NCI-H526 (cell line): ENCODE data around the gene ARHGAP33.
A peak's percentile ranks its signal among the peaks of the same experiment; 100 is the strongest.
"Not testable (repeated sequence)": the region's sequence is repeated elsewhere in the genome, so short reads cannot be mapped to it uniquely, and the experiment has no call there.

Experiments
- DNase-seq, 2 experiments: peaks; one replicate each; lab custom pipeline; 2025; lab: John Stamatoyannopoulos, UW

The ARHGAP33 gene

DNA sequence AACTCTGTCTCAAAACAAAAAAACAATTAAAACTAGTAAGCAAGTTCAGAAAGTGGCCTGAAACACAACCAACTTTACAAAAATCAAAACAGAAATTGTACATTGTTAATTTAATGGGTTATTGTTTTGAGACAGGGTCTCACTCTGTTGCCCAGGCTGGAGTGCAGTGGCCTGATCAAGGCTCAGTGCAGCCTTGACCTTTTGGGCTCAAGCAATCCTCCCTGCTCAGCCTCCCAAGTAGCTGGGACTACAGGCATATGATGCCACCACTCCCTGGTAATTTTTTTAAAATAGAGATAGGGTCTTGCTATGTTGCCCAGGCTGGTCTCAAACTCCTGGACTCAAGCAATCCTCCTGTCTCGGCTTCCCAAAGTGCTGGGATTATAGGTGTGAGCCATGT lies 20.2 kb downstream of the ARHGAP33 start:
- not testable (repeated sequence) for DNase-seq

DNA sequence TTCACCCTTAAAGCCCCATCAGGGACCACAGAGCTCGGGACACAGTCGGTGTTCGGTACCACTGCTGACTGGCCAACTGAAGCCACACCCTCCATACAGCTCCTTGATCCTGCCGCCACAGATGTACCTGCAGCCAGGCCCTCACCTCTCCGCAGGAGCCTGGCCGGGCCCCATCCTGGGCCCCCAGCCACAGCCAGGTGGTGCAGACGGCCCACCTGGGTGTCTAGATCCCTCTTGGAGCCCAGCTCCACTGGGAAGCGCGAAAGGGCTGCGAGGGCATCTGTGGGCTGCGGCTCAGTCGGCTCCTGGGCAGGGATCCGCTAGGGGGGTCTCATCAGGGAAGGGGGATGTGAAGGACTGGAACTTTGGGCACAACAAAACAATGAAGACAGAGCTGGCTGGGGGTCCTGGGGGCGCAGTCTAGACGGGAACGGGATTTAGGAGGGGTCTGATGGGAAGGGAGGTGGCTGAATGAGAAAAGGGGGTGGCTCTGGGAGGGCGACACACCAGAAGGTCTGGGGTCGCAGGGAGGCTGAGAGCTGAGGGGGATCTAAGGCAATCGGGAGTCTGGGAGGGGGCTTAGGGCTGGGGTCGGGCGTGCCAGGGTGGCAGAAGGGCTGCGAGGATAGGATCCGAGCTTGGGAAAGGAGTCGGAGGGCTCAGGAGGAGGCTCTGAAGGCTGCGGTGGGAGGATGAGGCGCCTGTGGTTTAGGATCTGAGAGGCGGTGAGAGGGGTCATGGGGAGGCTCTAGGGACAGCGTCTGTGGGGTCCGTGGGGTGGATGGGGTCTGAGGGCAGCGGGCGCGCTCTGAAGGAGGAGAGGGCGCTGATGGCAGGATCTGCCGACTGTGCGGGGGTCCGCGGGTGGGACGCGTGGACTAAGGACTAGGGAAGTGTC lies 21.5 kb downstream of the ARHGAP33 start:
- DNase-seq, result no peak

DNA sequence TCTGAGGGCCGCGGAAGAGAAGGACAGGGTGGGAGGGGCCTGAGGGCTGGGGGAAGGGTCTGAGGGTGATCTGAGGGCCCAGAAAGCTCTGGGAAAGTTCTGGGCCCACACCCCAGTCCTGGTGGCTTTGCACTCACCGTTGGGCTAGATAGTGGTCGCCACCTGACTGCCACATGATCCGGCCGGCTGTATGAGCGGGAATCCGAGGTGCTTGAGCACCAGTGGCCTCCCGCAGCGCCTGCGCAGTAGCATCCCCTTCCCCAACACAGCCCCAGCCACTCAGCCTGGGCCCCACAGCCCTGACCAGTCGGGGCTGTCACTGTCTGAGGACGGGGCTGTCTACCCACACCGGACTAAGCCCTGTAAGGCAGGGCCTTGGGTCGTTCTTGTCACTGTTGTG lies 22.3 kb downstream of the ARHGAP33 start:
- DNase-seq, result no peak

DNA sequence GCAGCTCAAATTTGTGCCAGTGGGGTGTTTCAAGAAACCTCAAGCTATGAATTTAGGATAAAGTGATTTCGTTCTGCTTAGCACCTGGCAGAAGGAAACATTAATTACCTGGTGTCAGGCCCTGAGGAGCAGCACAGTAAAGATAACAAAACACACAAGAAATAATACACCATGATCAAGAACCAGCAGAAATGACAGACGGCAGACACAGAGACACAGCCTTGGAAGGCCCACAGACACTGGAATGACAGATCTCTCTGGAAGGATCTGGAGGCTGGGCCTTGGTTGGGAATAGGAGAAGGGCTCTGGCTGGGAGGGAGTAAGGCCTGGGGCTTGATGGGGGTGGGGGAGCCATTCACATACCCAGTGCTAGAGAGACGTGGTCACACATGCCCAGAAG lies 26.5 kb downstream of the ARHGAP33 start:
- DNase-seq, result no peak

DNA sequence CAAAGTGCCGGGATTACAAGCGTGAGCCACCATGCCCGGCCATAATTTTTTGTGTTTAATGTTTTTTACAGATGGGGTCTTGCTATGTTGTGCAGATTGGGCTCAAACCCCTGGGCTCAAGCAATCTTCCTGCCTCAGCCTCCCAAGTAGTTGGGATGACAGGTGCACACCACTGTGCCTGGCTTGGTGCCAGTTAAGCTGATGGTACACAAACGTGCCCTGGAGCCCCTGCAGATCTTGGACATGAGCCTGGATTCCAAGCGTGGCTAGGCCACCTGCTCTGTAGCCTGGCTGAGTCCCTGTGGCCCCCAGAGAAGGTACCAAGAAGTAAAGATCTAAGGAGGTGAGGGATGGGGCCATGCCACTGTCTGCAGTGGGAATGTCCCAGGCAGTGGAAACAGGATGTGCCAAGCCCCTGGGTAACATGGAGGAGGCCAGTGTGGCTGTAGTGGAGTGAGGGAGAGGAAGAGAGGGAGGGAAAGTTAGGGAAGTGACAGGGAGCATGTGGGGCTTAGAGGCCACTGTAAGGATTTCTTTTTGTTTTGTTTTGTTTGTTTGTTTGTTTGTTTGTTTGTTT lies 30.2 kb downstream of the ARHGAP33 start:
- no peak for DNase-seq

DNA sequence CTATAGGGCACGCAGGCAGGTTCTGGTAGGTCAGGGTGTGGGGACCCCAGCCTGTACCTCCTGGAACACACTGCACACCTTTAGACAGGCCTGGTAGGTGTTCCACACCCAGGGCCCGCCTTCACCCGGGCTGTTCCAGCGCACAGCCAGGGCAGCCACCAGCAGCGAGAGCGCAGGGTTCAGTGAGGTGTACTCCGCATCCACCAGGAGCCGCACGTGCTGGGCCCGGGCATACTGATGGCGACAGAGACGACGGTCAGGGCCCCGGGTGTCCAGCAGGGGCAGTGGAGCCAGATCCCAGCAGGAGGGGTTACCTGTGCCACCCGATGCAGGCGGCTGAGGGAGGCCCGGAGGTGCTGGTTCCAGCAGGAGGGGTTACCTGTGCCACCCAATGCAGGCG lies 31.2 kb downstream of the ARHGAP33 start:
- DNase-seq, result no peak

DNA sequence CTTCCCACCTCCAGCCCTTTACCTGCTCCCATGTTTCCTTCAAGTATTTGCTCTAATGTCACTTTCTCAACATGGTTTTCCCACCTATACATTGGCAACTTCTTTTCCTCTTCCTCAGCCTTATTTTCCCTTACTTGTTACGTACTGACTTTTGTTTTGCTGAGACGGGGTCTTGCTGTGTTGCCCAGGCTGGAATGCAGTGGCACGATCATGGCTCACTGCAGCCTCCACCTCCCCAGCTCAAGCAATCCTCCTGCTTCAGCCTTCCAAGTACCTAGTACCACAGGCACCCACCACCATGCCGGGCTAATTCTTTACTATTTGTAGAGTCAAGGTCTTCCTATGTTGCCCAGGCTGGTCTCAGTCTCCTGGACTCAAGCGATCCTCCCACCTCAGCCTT lies 32.3 kb downstream of the ARHGAP33 start:
- DNase-seq, result no peak

DNA sequence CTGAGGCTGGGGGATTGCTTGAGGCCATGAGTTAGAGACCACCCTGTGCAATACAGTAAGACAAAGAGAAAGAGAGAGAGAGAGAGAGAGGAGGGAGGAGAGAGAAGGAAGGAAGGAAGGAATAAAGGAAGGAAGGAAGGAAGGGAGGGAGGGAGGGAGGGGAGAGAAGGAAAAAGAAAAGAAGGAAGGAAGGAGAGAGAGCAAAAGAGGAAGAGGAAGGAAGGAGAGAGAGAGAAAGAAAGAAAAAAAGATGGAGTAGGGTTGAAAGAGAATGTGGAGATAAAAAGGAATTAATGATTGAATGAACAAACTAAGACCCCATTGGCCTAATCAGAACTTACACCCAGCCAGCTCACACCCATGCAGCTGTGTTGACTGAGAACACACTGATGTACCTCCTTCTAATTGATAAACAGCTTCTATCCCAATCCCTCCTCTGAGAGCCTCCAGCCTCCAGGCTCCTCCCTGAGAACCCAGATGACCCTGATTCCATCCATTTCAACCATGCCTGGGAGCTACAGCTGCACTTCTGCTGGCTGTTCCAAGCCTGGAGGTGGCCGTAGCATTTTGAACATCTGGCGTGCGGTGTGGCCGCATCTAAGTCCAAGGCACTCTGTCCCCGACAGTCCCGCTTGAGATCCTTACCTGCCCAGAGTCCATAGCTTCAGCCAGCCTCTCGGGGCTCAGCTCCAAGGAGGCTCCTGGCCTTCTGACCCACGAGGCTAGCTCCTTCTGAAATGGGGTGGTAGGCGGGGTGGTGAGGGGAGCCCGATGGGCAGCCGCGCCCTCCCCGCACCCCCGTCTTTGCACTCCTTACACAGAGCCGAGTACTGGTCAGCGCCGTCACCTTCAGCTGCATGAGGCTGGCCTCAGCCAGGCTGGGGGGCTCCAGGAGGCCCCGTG lies 36.2 kb downstream of the ARHGAP33 start:
- peak in 1 of 2 experiments; percentile 15 for DNase-seq

DNA sequence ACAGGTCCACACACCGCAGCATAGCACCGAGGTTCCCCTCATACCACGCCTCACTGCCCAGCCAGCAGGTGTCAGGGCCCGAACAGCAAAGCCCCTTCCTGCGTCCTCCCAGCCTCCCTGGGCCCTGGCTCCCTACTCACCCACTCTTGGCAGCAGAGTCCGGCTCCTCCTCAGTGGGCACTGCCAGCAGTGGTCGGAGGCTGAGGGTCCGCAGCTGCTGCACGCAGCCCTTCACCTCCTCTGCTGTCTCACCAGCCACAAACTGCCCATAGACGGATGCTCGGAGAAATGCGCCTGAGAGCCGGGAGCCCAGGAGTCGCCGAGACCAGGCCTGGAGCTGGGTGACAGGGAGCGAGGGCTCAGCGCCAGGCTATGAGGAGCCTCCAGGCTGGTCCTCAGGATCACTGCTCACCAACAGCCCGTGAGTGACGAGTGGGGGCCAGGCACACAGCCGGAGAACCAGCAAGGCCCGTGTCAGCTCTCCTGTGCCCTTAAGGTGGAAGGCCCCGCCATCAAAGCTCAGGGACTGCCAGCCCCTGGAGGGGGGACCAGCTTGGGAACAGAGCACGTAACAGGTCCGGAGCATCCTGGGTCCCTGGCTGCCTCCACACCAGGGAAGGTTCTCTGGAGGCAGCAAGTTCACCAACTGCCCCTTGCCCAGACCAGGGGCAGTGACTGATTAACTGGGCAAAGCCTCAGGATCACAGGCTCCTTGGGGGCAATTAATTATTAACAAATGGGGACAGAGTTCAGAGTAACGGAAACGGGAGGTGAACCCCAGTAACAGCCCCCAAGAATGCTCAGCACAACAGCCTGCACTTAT lies 37.1 kb downstream of the ARHGAP33 start, which contains the start of gene PRODH2:
TSS of gene PRODH2 (minus strand) at position 626 of the 823 bp plus-strand sequence. CDS start at position 586, 40 bp downstream.
- peak in 1 of 2 experiments; percentile 19 for DNase-seq

DNA sequence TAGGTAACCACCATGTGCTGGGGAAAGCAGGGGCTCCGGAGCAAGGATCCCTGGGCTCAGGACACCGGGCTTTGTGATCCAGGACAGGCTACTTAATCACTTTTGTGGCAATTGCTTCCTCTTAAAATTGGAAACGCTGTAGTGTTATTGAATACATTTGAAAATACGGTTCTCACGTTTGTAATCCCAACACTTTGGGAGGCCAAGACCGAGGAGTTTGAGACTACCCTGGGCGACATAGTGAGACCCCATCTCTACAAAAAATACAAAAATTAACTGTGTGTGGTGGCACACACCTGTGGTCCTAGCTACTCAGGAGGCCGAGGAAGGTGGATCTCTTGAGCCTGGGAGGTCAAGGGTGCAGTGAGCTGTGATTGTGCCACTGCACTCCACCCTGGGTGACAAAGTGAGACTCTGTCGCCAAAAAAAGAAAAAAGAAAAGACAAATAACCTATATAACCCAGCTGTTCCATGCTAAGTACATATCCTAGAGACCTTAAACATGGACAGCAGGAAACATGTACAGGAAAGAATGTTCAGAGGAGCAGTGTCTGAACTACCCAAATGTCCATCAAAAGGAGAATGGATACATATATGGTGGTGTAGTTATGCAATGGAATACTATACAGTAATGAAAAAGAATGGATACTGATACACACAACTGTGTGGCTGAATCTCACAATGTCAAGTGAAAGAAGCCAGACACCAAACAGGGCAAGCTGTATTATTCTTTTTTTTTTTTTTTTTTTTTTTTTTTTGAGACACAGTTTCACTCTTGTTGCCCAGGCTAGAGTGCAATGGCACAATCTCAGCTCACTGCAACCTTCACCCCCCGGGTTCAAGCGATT lies 37.9 kb downstream of the ARHGAP33 start:
- no peak for DNase-seq

DNA sequence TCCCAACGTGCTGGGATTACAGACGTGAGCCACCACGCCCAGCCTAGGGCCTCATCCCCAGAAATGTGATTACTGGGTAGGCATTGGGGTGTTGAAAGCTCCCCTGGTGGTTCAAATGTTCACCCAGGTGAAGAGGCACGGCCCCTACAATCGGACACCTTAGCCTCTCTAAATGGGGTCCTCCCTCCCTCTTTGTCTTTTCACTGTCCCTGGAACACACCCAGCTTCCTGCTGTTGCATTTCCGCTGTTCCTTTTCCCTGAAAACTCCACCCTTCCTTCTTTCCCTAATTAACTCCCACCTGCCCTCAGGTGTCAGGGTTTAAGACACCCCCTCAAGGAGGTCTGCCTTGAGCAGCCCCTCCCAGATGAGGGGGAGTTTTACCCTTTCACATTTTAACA lies 40.9 kb downstream of the ARHGAP33 start:
- DNase-seq, result no peak

DNA sequence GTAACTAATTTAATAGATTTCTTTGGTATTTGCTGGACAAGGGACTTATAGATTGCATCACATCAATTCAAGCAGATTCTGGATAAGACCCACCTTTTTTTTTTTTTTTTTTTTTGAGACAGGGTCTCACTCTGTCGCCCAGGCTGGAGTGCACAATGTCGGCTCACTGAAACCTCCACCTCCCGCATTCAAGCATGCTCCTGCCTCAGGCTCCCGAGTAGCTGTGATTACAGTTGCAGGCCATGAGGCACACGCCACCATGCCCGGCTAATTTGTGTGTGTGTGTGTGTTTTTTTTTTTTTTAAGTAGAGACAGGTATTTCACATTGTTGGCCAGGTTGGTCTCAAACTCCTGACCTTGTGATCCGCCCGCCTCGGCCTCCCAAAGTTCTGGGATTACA lies 41.5 kb downstream of the ARHGAP33 start:
- DNase-seq, result no peak

DNA sequence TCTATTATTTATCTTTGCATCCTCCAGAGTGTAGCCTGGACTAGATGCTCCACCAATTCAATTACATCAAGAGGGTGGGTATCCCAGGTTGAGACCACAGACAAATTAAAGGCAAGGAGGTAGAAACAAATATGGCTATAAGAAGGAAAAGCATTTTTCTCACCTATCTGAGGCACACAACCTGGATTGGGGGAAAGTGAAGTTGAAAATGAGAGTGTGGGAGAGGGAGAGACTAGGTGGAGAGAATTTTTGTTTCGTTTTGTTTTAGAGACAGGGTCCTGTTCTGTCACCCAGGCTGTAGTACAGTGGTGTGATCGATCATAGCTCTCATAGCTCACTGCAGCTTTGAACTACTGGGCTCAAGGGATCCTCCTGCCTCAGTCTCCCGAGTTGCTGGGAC lies 43.1 kb downstream of the ARHGAP33 start:
- no peak for DNase-seq

DNA sequence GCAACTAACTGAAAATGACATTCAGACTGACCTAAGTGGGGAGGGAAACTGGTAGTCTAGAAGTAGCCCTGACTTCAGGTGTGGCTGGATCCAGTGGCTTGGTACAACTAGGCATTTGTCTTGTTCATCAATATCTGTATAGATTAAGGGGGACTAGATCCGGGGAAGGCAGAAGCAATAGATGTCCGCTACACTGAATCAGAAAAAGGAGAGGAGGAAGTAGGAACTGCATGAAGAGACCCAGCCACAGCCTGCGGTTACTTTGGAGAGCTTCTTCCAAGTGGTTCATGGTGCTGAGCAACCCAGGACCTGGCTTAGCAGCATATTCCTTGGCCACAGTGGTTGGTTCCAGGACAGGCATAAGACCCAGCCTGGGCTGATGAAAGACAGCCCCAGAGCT lies 47.2 kb downstream of the ARHGAP33 start:
- peak in 1 of 2 experiments; percentile 11 for DNase-seq

DNA sequence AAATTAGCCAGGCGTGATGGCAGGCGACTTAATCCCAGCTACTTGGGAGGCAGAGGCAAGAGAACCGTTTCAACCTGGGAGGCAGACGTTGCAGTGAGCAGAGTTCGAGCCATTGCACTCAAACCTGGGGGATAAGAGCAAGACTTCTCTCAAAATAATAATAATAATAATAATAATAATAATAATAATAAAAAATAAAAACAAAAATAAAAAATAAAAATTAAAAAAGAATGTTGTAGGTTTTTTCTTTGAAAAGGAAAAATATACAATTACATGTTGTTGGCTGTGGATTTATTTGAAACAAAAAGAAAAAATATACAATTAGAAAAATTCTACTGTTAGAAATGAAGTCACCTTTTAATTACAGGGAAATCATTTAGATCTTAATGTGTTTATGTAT lies 48.8 kb downstream of the ARHGAP33 start:
- no peak for DNase-seq

DNA sequence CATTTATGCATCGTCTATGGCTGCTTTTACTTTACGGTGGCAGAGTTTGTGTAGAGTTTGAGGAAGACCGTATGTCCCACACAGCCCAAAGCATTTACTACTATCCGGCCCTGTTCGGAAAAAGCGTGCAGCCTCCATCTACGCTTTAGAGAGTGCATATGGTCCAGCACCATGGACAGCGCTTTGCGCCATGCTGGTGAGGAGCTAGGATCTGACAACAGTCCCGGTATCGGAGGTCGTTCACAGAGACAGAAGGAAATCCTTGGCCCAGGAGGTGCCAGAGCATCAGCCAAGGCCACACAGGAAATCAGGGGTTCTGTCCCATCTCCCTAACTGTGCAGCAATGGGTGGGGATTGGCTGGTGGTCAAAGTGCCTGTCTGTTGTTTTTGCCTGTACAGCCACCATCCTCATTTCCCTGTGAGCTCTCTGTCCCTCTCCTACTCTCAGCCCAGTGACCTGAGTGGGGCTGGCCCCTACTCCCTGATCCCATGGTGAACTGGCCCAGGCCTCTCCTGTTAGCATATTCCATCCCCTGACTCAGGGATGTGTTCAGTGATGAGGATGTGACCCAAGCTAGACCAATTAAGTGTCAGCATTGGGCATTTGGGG lies 53.4 kb downstream of the ARHGAP33 start:
- no peak for DNase-seq

DNA sequence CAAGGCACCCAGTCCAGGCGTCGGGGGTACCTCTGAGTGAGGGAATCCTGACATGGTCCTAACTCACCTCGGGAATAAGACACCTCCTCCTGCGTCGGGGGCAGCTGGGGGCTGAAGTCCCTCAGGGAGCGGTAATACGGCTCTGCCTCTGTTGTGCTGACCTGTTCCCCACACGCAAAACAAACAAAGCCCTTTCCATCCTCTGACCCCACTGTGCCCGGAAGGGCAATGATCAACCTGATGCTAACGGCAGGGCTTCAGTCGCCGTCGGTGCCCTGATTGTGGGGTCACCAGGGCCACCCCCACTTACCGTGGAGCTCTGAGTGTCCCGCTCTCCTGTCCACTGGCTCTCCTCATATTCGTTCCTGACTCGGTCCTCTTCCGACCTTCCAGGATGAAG lies 55.6 kb downstream of the ARHGAP33 start:
- DNase-seq, result no peak

DNA sequence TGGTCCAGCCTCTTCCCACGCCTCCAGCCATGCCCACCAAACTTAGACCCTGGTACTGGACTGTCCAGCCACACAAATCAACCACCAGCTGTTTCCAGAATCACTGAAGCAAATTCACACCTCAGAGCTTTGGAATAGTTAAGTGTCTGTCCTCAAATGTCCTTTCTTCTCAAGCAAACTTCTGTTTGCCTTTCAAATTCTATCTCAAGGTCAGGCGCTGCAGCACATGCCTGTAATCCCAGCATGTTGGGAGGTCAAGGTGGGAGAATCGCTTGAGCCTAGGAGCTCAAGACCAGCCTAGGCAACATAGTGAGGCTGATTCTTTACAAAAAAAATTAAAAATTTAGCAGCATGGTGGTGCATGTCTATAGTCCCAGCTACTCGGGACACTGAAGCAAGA lies 56.7 kb downstream of the ARHGAP33 start:
- DNase-seq, result no peak

DNA sequence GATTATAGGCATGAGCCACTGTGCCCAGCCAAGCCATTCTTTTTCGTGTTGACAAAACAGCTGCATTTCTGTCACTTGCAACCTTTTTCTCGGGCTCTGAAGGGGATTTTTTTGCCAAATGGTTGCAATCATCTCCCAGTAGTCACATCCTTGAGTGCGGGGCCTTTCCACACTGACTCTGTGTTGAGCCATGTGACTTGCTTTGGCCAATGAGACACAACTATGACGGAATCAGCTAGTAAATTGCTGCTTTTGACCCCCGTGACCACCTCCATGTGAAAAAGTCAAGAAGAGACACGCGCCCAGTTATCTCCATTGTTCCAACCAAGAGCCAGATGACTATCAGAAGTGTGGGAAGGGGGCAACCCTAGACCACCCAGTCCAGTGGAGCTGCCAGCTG lies 58.6 kb downstream of the ARHGAP33 start:
- DNase-seq, result no peak

DNA sequence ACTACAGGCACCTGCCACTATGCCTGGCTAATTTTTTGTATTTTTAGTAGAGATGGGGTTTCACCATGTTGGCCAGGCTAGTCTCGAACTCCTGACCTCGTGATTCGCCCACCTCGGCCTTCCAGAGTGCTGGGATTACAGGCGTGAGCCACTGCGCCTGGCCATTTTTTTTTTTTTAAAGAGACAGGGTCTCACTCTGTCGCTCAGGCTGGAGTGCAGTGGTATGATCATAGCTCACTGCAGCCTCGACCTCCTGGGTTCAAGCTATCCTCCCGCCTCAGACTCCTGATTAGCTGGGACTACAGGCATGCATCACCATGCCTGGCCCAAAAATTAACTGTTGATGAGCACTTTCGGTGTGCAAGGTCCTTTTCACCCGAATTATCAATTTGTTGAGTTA lies 60.7 kb downstream of the ARHGAP33 start:
- DNase-seq, result not testable (repeated sequence)
